ENCODE data around the gene TRPT1.

- TF ChIP-seq, protein P1, sequence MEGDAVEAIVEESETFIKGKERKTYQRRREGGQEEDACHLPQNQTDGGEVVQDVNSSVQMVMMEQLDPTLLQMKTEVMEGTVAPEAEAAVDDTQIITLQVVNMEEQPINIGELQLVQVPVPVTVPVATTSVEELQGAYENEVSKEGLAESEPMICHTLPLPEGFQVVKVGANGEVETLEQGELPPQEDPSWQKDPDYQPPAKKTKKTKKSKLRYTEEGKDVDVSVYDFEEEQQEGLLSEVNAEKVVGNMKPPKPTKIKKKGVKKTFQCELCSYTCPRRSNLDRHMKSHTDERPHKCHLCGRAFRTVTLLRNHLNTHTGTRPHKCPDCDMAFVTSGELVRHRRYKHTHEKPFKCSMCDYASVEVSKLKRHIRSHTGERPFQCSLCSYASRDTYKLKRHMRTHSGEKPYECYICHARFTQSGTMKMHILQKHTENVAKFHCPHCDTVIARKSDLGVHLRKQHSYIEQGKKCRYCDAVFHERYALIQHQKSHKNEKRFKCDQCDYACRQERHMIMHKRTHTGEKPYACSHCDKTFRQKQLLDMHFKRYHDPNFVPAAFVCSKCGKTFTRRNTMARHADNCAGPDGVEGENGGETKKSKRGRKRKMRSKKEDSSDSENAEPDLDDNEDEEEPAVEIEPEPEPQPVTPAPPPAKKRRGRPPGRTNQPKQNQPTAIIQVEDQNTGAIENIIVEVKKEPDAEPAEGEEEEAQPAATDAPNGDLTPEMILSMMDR (IDR thresholded peaks at IDR 0.05): no peak
- TF ChIP-seq POLR2A (IDR thresholded peaks at IDR 0.05) (no peak), POLR2AphosphoS5 (IDR thresholded peaks at IDR 0.05) (no peak), EP300 (IDR thresholded peaks at IDR 0.05) (no peak)
Observed at GRCh38 chr11:64232182-64232966, 6.4 kb upstream of the TRPT1 start.

Data from suprapubic skin (tissue), 4 donors.